OCI-LY7 (cell line): Measurements from ENCODE around the gene STK33. TPM values are rescaled to one million over a fixed set of nuclear protein-coding genes. Genes with fewer than 3 reads are reported as not detected.

ENCODE experiments used
- BruUV-seq: library from RNA; stranded (reverse); fragments of 400-500 nt; replicated peaks from 2 replicates; lab custom pipeline; 2021; lab: Mats Ljungman, UMichigan
- CTCF ChIA-PET: fragments of 300-600 bp; sonication (Branson Sonifier 250); formaldehyde crosslinking; loops from one replicate; lab custom pipeline; 2022; ENCODE audit warnings: antibody characterized with exemption; ENCODE audit not compliant: unreplicated experiment; lab: Charles Lee
- POLR2A ChIA-PET: fragments of 300-600 bp; sonication (Branson Sonifier 250); formaldehyde crosslinking; loops from one replicate; lab custom pipeline; 2022; ENCODE audit warnings: antibody characterized with exemption; lab: Charles Lee
- DNase-seq: peaks from one replicate; pipeline ENCODE4 v3.0.0-alpha.2; 2015; ENCODE audit warnings: low spot score
- H2AFZ ChIP-seq: fragments of 200-600 bp; sonication (generic), shearing (Covaris generic); 2 replicates; pipeline ENCODE4 v1.6.1; 2014; ENCODE audit warnings: mild to moderate bottlenecking, antibody characterized with exemption, low read length, moderate library complexity
- H3K27ac ChIP-seq: fragments of 200-600 bp; sonication (generic); 2 replicates; pipeline ENCODE4 v1.5.1; 2014; ENCODE audit warnings: mixed run types, low read depth, mild to moderate bottlenecking, moderate library complexity, low read length, inconsistent platforms; ENCODE audit not compliant: poor library complexity, severe bottlenecking
- H3K36me3 ChIP-seq: fragments of 200-600 bp; sonication (generic); 2 replicates; pipeline ENCODE4 v1.6.1; 2014; ENCODE audit warnings: mild to moderate bottlenecking, antibody characterized with exemption, low read length, moderate library complexity, mixed read lengths; ENCODE audit not compliant: insufficient read depth
- H3K4me1 ChIP-seq: fragments of 200-600 bp; sonication (generic); 2 replicates; pipeline ENCODE4 v1.5.1; 2014; ENCODE audit warnings: mild to moderate bottlenecking, low read length; ENCODE audit not compliant: insufficient read depth, poor library complexity, severe bottlenecking
- H3K4me2 ChIP-seq: fragments of 200-600 bp; sonication (generic); 2 replicates; pipeline ENCODE4 v1.6.1; 2014; ENCODE audit warnings: mild to moderate bottlenecking, low read length
- H3K4me3 ChIP-seq: fragments of 200-600 bp; sonication (generic); 2 replicates; pipeline ENCODE4 v1.5.1; 2014; ENCODE audit warnings: mild to moderate bottlenecking, low read depth, low read length; ENCODE audit not compliant: poor library complexity, severe bottlenecking
- H3K79me2 ChIP-seq: fragments of 200-600 bp; sonication (generic); 2 replicates; pipeline ENCODE4 v1.6.1; 2016; ENCODE audit warnings: low read depth, mild to moderate bottlenecking, low read length, moderate library complexity, mixed read lengths; ENCODE audit not compliant: insufficient read depth
- H3K9me2 ChIP-seq: fragments of 200-600 bp; sonication (generic); 2 replicates; pipeline ENCODE4 v1.6.1; 2016; ENCODE audit warnings: mild to moderate bottlenecking, low read length, mixed read lengths; ENCODE audit not compliant: insufficient read depth
- H3K9me3 ChIP-seq: fragments of 200-600 bp; sonication (generic); 2 replicates; pipeline ENCODE4 v1.6.1; 2014; ENCODE audit warnings: mild to moderate bottlenecking, mixed run types, low read length, mixed read lengths
- H4K20me1 ChIP-seq: fragments of 200-600 bp; sonication (generic); 2 replicates; pipeline ENCODE4 v1.6.1; 2014; ENCODE audit warnings: mild to moderate bottlenecking, antibody characterized with exemption, low read length, moderate library complexity, mixed read lengths; ENCODE audit not compliant: insufficient read depth
- CTCF ChIP-seq: fragments of 200-600 bp; sonication (generic); conservative IDR thresholded peaks from 2 replicates; pipeline ENCODE4 v1.5.1; 2014; ENCODE audit warnings: mild to moderate bottlenecking, antibody characterized with exemption, low read length, moderate library complexity, mixed read lengths
- EZH2phosphoT487 ChIP-seq: fragments of 200-600 bp; sonication (generic); IDR thresholded peaks from 2 replicates; pipeline ENCODE4 v1.6.1; 2018; ENCODE audit warnings: low read depth, borderline replicate concordance, mild to moderate bottlenecking, mixed run types, antibody characterized with exemption, low read length, moderate library complexity, mixed read lengths
- intact Hi-C: fragments of 100-400 bp; cut with micrococcal nuclease; formaldehyde crosslinking; loops from one replicate; pipeline ENCODE4 v1.10.0; 2022; ENCODE audit not compliant: unreplicated experiment
- total RNA-seq, 2 experiments: library from RNA; depleted of rRNA in 1 of 2; stranded (reverse); fragments of >200 nt in 1 of 2; shearing (Covaris generic) in 1 of 2; gene quantifications; 2 replicates each; pipeline ENCODE4 v1.2.3, GENCODE V29; 2014 to 2022

STK33 gene
- total RNA-seq, 2 experiments from 2014 or later: 0.73 TPM; not detected in 1

DNA sequence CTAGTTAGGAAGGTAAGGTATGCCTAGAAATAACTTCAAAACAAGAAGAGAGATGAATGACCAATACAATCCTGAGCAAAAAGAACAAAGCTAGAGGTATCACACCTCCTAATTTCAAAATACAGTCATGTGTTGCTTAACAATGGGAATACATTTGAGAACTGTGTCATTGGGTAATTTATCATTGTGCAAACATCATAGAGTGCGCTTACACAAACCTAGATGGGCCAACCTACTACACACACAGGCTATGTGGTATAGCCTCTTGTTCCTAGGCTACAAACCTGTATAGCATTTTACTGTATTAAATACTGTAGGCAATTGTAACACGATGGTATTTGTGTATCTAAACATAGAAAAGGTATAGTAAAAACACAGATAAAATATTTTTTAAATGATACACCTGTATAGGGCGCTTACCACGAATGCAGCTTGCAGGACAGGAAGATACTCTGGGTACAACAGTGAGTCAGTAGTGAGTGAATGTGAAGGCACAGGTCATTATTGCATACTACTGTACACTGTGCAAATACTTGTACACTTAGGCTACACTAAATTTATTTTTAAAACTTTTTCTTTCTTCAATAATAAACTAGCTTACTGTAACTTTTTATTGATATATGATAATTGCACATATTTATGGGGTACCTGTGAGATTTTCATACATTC, 48.2 kb downstream of the STK33 start:
- H3K9me2 ChIP-seq: no peaks in the 10 kb centered on the region
- no peak for DNase-seq
- no peak for TF ChIP-seq EZH2phosphoT487
- TF ChIP-seq CTCF: no peak
- 0 out of 2 replicates have a peak, but pooled peaks cover 7% of the 10 kb centered on the region for H3K9me3 ChIP-seq
- H3K36me3 ChIP-seq: no peaks in the 10 kb centered on the region
- no TSS peak for BruUV-seq
- intact Hi-C loops: no loop called here
- no peaks in the 10 kb centered on the region for H3K4me1 ChIP-seq
- no peak overlapping the region for H3K4me2 ChIP-seq
- no peak overlapping the region for H3K4me3 ChIP-seq
- no peaks in the 10 kb centered on the region for H4K20me1 ChIP-seq
- no peak overlapping the region for H2AFZ ChIP-seq
- H3K27ac ChIP-seq: no peak overlapping the region
- CTCF ChIA-PET: no interaction called here
- no peaks in the 10 kb centered on the region for H3K79me2 ChIP-seq
- POLR2A ChIA-PET: no interaction called here

DNA sequence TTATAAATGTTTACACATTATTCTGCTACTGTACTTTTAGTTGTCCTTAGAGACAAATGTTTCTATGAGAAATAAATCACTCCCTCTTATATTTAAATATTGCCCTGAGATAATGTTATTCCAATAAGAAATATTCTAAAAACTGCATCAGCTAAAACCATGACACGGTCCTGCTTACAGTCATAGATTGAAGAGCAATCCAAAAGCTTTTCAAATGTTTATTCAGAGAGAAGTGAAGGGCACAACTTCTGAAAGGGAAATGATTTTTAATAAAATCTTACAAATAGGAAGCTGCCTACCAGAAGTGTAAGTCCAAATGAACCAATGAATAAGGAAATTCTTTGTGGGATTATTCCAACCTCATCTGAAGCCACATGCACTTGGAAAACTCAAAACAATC, 49.2 kb downstream of the STK33 start:
- ChIA-PET POLR2A (interaction anchor here (0.7 kb wide), 1 partner anchor 1964 kb away, joined by 3 read pairs; no protein-coding TSS in a partner anchor), CTCF (no interaction called here)
- no TSS peak for BruUV-seq

More for the DNA sequence above, 49.2 kb downstream of the STK33 start:
- Histone ChIP-seq H3K9me3 (0 out of 2 replicates have a peak, but pooled peaks cover 7% of the 10 kb centered on the region), H3K4me2 (no peak overlapping the region), H4K20me1 (no peaks in the 10 kb centered on the region), H3K9me2 (no peaks in the 10 kb centered on the region), H3K36me3 (no peaks in the 10 kb centered on the region), H2AFZ (no peak overlapping the region), H3K4me3 (no peak overlapping the region), H3K4me1 (no peaks in the 10 kb centered on the region), H3K27ac (no peak overlapping the region), H3K79me2 (no peaks in the 10 kb centered on the region)
- TF ChIP-seq EZH2phosphoT487 (no peak), CTCF (no peak)
- DNase-seq: no peak
- intact Hi-C loops: no loop called here
